Measurements from ENCODE around the gene PRR13.
"Not testable (repeated sequence)": the region's sequence is repeated elsewhere in the genome, so short reads cannot be mapped to it uniquely, and the experiment has no call there.

Gene PRR13

DNA sequence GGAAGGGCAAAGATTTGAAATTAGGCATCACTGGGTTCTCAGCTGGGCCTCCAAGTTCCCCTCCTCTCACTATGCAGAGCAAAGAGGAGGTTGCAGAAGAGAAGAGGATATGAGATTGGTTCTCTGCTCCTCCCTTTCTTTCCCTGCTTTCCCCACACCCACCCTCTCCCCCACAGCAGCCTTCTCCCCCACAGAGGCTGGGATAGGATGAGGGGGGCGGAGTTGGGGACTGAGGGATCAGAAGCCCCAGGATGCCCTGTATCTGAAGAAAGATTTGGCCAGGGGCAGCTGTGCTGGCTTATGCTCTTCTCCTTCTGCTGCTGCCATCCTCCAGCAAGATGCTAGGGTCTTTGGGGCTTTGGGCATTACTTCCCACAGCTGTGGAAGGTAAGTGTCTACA, 17.9 kb upstream of the PRR13 start, which contains the start of gene AMHR2:
Gene AMHR2 (plus strand): TSS at position 259 of the 400 bp plus-strand sequence. CDS start 80 bp downstream, at position 339.
- no peak for TF ChIP-seq JUND (IDR thresholded peaks at IDR 0.05; ENCODE audit: low read depth)
- in situ Hi-C loops (cut with HindIII; ENCODE audit: low pct_unique_long_range_greater_than_20kb, low sequenced_read_pairs), result no loop called here
- DNase-seq (ENCODE audit: low read depth in 1 of 2, low spot score in 1 of 2), result no peak

DNA sequence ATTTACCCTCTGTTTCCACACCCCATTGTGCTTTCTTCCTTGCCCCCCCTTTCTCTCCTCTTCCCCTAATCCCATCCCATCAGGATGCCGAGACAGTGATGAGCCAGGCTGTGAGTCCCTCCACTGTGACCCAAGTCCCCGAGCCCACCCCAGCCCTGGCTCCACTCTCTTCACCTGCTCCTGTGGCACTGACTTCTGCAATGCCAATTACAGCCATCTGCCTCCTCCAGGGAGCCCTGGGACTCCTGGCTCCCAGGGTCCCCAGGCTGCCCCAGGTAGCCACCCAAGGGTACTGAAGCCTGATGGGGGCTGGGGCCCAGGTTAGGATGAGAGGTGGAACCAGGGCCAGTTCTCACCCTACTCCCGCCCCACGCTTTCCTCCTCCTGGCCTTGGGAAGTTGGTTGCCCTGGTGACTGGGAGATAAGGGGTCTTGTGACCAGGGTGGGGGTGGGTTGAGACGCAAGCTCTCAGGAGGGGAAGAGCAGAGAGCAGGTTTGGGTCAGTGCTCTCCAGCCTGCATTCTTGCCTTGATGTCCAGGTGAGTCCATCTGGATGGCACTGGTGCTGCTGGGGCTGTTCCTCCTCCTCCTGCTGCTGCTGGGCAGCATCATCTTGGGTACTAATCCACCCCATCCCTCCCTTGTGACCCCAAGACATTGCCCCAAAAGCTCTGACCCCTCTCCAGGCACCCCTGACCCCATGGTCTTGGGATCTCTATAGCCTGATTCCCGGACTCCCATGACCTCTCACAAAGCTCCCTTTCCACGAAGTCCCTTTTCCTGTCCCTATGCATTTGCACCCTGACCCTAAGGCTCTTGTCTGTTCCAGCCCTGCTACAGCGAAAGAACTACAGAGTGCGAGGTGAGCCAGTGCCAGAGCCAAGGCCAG, 16.7 kb upstream of the PRR13 start:
- no peak for TF ChIP-seq JUND (IDR thresholded peaks at IDR 0.05; ENCODE audit: low read depth)

DNA sequence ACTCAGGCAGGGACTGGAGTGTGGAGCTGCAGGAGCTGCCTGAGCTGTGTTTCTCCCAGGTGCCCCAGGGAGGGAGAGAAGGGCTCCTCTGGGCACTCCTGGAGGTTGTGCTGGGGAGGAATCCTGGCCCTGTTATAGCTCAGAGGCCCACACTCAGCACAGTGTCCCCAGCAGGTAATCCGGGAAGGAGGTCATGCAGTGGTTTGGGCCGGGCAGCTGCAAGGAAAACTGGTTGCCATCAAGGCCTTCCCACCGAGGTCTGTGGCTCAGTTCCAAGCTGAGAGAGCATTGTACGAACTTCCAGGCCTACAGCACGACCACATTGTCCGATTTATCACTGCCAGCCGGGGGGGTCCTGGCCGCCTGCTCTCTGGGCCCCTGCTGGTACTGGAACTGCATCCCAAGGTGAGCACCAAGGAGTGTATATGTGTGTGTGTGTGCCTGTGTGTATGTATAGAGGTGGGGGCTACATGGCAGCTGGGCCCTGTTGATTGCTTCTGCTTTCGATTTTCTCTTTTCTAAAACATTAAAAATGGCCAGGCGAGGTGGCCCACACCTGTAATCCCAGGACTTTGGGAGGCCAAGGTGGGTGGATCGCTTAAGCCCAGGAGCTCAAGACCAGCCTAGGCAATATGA, 15.9 kb upstream of the PRR13 start:
- TF ChIP-seq JUND (IDR thresholded peaks at IDR 0.05; ENCODE audit: low read depth), result no peak
- in situ Hi-C loops (cut with HindIII; ENCODE audit: low pct_unique_long_range_greater_than_20kb, low sequenced_read_pairs), result no loop called here
- no peak for DNase-seq (ENCODE audit: low read depth in 1 of 2, low spot score in 1 of 2)

More for the DNA sequence above, 16.7 kb upstream of the PRR13 start:
- no peak for DNase-seq (ENCODE audit: low read depth in 1 of 2, low spot score in 1 of 2)
- in situ Hi-C loops (cut with HindIII; ENCODE audit: low pct_unique_long_range_greater_than_20kb, low sequenced_read_pairs), result no loop called here

- no peak for TF ChIP-seq JUND (IDR thresholded peaks at IDR 0.05; ENCODE audit: low read depth)
- DNase-seq (ENCODE audit: low read depth in 1 of 2, low spot score in 1 of 2), result no peak
- in situ Hi-C loops (cut with HindIII; ENCODE audit: low pct_unique_long_range_greater_than_20kb, low sequenced_read_pairs), result no loop called here
Observed at GRCh38 chr12:53427905-53428594, 13.5 kb upstream of the PRR13 start.

GRCh38 chr12:53428741-53429140, 12.8 kb upstream of the PRR13 start:
- TF ChIP-seq JUND (IDR thresholded peaks at IDR 0.05; ENCODE audit: low read depth), result no peak
- DNase-seq (ENCODE audit: low read depth in 1 of 2, low spot score in 1 of 2), result no peak
- in situ Hi-C loops (cut with HindIII; ENCODE audit: low pct_unique_long_range_greater_than_20kb, low sequenced_read_pairs), result no loop called here

DNA sequence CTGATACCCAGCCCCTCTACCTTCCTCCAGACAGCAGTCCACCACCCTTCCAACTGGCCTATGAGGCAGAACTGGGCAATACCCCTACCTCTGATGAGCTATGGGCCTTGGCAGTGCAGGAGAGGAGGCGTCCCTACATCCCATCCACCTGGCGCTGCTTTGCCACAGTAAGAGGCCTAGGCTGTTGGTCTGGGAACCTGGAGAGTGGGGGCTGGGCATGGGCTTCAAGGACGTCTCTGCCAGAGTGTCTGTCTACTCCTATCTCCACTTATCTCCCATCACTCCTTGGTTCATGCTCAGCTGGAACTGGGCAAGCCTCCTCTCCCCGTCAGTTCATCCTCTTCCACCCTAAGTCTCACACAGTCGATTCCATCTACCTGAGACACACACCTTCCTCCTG, 11.4 kb upstream of the PRR13 start:
- no peak for TF ChIP-seq JUND (IDR thresholded peaks at IDR 0.05; ENCODE audit: low read depth)
- DNase-seq (ENCODE audit: low read depth in 1 of 2, low spot score in 1 of 2), result no peak
- in situ Hi-C loops (cut with HindIII; ENCODE audit: low pct_unique_long_range_greater_than_20kb, low sequenced_read_pairs), result no loop called here

DNA sequence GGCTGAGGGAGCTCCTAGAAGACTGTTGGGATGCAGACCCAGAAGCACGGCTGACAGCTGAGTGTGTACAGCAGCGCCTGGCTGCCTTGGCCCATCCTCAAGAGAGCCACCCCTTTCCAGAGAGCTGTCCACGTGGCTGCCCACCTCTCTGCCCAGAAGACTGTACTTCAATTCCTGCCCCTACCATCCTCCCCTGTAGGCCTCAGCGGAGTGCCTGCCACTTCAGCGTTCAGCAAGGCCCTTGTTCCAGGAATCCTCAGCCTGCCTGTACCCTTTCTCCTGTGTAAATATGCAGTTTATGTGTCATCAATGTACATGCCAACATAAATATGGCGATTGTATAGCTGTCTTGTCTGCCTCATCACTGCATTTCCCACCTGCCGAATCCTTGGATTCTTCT, 10.3 kb upstream of the PRR13 start:
- in situ Hi-C loops (cut with HindIII; ENCODE audit: low pct_unique_long_range_greater_than_20kb, low sequenced_read_pairs), result no loop called here
- no peak for TF ChIP-seq JUND (IDR thresholded peaks at IDR 0.05; ENCODE audit: low read depth)
- DNase-seq (ENCODE audit: low read depth in 1 of 2, low spot score in 1 of 2), result no peak

GRCh38 chr12:53435326-53435725, 6.2 kb upstream of the PRR13 start:
- DNase-seq (ENCODE audit: low read depth in 1 of 2, low spot score in 1 of 2); in situ Hi-C loops (cut with HindIII; ENCODE audit: low pct_unique_long_range_greater_than_20kb, low sequenced_read_pairs): not testable (repeated sequence)

- DNase-seq (ENCODE audit: low read depth in 1 of 2, low spot score in 1 of 2); in situ Hi-C loops (cut with HindIII; ENCODE audit: low pct_unique_long_range_greater_than_20kb, low sequenced_read_pairs): not testable (repeated sequence)
Observed at GRCh38 chr12:53439582-53439981, 2.0 kb upstream of the PRR13 start.

DNA sequence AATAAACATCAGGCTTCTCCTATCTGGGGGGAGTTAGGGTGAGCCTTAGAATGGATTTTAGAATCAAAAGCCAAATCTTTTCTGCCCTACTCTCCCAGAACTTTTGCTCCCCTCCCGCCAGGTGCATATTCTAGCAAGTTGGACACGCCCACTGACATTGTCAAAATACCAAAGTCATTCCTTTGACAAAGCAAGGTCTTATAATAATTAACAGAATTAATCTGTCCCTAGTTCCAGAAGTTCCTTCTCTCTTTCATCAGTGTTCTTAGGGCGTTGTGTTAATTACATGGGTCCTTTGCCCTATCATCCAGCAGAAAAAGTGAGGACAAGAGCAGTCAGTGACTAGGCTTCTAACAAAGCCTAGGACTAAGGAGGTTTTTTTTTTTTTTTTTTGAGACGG, 2.4 kb downstream of the PRR13 start:
- in situ Hi-C loops (cut with HindIII; ENCODE audit: low pct_unique_long_range_greater_than_20kb, low sequenced_read_pairs), result no loop called here
- no peak for DNase-seq (ENCODE audit: low read depth in 1 of 2, low spot score in 1 of 2)
- TF ChIP-seq JUND (IDR thresholded peaks at IDR 0.05; ENCODE audit: low read depth), result no peak

DNA sequence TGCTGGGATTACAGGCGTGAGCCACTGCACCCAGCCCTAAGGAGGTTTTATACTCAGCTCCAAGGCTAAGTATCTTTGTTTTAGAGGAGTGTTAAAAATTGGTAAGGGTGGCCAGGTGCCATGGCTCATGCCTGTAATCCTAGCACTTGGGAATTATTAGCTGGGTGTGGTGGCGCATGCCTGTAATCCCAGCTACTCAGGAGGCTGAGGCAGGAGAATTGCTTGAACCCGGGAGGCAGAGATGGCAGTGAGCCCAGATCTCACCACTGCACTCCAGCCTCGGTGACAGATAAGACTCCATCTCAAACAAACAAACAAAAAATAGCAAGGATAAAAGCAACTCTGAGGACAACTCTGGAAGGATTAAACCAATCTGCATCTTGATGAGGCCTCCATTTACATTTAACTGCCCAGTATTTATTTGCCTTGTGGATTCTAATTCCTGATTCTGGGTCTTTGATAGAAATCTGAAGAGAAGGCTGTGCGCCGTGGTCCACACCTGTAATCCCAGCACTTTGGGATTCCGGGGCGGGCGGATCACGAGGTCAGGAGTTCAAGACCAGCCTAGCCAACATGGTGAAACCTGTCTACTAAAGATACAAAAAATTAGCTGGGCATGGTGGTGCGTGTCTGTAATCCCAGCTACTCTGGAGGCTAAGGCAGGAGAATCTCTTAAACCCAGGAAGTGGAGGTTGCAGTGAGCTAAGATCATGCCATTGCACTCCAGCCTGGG, 3.2 kb downstream of the PRR13 start:
- DNase-seq (ENCODE audit: low read depth in 1 of 2, low spot score in 1 of 2); in situ Hi-C loops (cut with HindIII; ENCODE audit: low pct_unique_long_range_greater_than_20kb, low sequenced_read_pairs): not testable (repeated sequence)

GRCh38 chr12:53450936-53451335, 9.4 kb downstream of the PRR13 start:
- DNase-seq (ENCODE audit: low read depth in 1 of 2, low spot score in 1 of 2), result no peak
- no peak for TF ChIP-seq JUND (IDR thresholded peaks at IDR 0.05; ENCODE audit: low read depth)
- in situ Hi-C loops (cut with HindIII; ENCODE audit: low pct_unique_long_range_greater_than_20kb, low sequenced_read_pairs), result no loop called here

Data from T47D (cell line).